HL-60 (cell line): ENCODE measurements around the gene OR5A1.

Experiments
- DNase-seq, 2 experiments: peaks; one replicate each; pipeline ENCODE4 v3.0.0-alpha.2; 2010 to 2020; ENCODE audit warnings: low read depth in 1 of 2, low spot score in 1 of 2
- H3K27ac ChIP-seq: fragments of 250-450 bp; sonication (Bioruptor Pico); replicated peaks from 2 replicates; pipeline ENCODE4 v1.5.1; 2020; ENCODE audit warnings: mild to moderate bottlenecking, moderate library complexity
- H3K27me3 ChIP-seq: fragments of 250-450 bp; sonication (Bioruptor Pico); 2 replicates; pipeline ENCODE4 v1.5.1; 2021; ENCODE audit warnings: mild to moderate bottlenecking, moderate library complexity; ENCODE audit not compliant: insufficient read depth, poor library complexity, severe bottlenecking
- H3K4me3 ChIP-seq: replicated peaks from 2 replicates; pipeline ENCODE4 v1.5.1; 2011; ENCODE audit warnings: mild to moderate bottlenecking, control low read depth, low read length; ENCODE audit not compliant: insufficient read depth
- GABPA ChIP-seq: IDR thresholded peaks from 2 replicates; pipeline ENCODE4 v1.6.1; 2012; ENCODE audit warnings: low read depth
- POLR2AphosphoS5 ChIP-seq: IDR thresholded peaks from 2 replicates; pipeline ENCODE4 v1.6.1; 2012; ENCODE audit warnings: low read depth
- REST ChIP-seq: IDR thresholded peaks from 2 replicates; pipeline ENCODE4 v1.6.1; 2012; ENCODE audit warnings: low read depth; ENCODE audit not compliant: insufficient replicate concordance
- SPI1 ChIP-seq: IDR thresholded peaks from 2 replicates; pipeline ENCODE4 v1.6.1; 2012; ENCODE audit warnings: low read depth, mild to moderate bottlenecking, borderline replicate concordance
- TF ChIP-seq, protein P1 (sequence below): IDR thresholded peaks from one replicate; pipeline ENCODE4 v1.5.1; 2011; ENCODE audit warnings: low read length, control low read depth, inconsistent platforms; ENCODE audit not compliant: insufficient read depth

OR5A1 gene

GRCh38 chr11:59403546-59403945, 32.7 kb upstream of the OR5A1 start:
- no peak overlapping the region for H3K4me3 ChIP-seq
- no peak for DNase-seq
- no peak overlapping the region for H3K27ac ChIP-seq
- H3K27me3 ChIP-seq, result no peaks in the 10 kb centered on the region
- TF ChIP-seq SPI1, result no peak
- TF ChIP-seq, protein P1, sequence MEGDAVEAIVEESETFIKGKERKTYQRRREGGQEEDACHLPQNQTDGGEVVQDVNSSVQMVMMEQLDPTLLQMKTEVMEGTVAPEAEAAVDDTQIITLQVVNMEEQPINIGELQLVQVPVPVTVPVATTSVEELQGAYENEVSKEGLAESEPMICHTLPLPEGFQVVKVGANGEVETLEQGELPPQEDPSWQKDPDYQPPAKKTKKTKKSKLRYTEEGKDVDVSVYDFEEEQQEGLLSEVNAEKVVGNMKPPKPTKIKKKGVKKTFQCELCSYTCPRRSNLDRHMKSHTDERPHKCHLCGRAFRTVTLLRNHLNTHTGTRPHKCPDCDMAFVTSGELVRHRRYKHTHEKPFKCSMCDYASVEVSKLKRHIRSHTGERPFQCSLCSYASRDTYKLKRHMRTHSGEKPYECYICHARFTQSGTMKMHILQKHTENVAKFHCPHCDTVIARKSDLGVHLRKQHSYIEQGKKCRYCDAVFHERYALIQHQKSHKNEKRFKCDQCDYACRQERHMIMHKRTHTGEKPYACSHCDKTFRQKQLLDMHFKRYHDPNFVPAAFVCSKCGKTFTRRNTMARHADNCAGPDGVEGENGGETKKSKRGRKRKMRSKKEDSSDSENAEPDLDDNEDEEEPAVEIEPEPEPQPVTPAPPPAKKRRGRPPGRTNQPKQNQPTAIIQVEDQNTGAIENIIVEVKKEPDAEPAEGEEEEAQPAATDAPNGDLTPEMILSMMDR, result no peak

GRCh38 chr11:59413646-59414045, 22.6 kb upstream of the OR5A1 start:
- Histone ChIP-seq H3K27ac (no peak overlapping the region), H3K27me3 (no peaks in the 10 kb centered on the region), H3K4me3 (no peak overlapping the region)
- peak; percentile 4 to 46 for DNase-seq
- no peak for TF ChIP-seq REST
- no peak for TF ChIP-seq GABPA
- TF ChIP-seq SPI1, result peak; percentile 69; the same call in 1 of the 2 replicates
- TF ChIP-seq POLR2AphosphoS5, result peak; percentile 34; the same call in 1 of the 2 replicates

DNA sequence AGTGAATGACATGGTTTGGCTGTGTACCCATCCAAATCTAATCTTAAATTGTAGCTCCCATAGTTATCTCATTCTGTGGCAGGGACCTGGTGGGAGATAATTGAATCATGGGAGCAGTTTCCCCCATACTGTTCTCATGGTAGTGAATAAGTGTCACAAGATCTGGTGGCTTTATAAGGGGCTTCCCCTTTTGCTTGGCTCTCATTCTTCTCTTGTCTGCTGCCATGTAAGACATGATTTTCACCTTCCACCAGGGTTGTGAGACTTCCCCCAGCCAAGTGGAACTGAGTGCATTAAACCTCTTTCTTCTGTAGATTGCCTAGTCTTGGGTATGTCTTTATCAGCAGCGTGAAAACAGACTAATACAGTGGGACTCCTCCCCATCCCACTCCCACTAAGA, 21.2 kb upstream of the OR5A1 start:
- TF ChIP-seq POLR2AphosphoS5 (no peak), REST (no peak), GABPA (no peak), SPI1 (no peak)
- TF ChIP-seq, protein P1, result no peak
- Histone ChIP-seq H3K27ac (no peak overlapping the region), H3K27me3 (no peaks in the 10 kb centered on the region), H3K4me3 (no peak overlapping the region)
- peak in 1 of 2 experiments; percentile 10 for DNase-seq

DNA sequence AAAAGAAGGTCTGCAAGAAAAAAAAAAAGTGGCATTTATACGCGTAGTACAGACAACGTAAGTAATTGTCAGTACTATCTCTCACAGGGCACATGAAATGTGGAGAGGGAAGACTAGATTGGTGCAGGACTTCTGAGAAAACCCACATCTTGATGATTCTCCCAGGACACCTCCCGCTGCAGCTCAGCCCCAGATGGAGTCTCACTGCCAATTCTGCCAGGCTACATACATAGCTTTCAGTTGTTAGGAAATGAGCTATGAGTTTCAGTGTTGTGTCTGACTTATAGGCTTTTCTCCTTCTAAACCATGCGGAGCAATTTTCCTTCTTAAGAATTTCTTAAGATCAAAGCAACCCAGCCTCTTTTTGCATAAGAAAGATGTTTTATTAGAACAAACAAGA, 19.7 kb upstream of the OR5A1 start:
- H3K27ac ChIP-seq, result no peak overlapping the region
- no peak overlapping the region for H3K4me3 ChIP-seq
- TF ChIP-seq POLR2AphosphoS5 (no peak), REST (no peak), SPI1 (no peak), GABPA (no peak)
- TF ChIP-seq, protein P1, result no peak
- DNase-seq, result no peak
- H3K27me3 ChIP-seq, result no peaks in the 10 kb centered on the region
